ENCODE results near the gene RAB35.
A peak's percentile ranks its signal among the peaks of the same experiment; 100 is the strongest.

RAB35 gene

DNA sequence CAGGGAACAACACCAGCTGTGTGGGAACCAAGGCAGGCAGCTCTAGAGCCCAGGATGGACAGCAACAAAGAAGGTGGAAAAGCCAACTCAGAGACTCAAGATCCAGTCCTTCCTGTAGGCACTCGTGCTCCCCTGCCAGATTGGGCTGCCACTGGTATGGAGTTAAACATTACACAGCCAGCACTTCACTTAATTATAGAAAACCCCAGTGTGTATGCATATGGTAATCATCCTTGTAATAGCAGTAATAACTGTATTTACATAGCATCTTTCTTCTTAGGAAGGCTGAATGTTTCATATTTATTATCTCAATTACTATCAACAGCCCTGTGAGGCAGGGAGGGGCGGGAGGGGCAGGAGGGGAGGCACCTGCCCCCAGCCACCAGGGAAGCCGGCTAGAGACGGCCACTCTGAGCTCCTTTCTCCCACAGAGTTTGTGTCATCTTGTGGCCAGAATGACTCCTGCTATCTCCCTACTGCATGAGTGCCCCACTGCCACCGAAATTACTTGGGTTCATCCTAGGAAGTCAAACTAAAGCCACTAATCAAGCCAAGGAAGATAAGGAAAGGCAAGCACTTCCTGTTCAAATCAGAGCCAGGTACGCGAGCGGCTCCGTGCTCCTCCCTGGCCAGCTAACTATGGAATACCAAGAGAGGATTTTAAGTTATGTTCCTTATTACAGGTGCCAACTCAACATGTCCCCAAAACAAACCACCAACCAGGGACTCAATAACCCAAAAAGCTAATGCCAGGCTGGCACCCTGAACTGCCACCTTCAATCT is 15.7 kb upstream of the RAB35 start:
- DNase-seq = no peak

GRCh38 chr12:120131116-120131515 is 14.6 kb upstream of the RAB35 start:
- DNase-seq = no peak

GRCh38 chr12:120130011-120130410 is 13.5 kb upstream of the RAB35 start:
- no peak for DNase-seq

DNA sequence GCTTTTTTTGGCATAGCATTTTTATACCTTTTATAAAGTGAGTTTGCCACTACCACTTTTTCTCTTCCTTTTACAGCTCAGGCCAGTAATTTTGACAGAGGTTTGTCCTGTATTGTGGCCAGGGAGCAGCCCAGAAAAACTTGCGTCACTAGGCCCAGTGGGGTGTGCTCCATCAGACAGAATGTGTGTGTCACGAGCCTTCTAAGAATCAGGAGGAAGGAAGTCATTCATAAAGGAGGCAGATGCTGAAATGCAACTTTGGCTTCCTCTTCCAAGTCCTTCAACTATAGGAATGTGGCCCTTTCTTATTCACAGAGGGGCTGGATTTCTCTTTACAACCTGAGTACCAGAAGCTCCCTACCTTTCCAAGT is 10.1 kb upstream of the RAB35 start:
- peak; percentile 25 to 44 for DNase-seq

DNA sequence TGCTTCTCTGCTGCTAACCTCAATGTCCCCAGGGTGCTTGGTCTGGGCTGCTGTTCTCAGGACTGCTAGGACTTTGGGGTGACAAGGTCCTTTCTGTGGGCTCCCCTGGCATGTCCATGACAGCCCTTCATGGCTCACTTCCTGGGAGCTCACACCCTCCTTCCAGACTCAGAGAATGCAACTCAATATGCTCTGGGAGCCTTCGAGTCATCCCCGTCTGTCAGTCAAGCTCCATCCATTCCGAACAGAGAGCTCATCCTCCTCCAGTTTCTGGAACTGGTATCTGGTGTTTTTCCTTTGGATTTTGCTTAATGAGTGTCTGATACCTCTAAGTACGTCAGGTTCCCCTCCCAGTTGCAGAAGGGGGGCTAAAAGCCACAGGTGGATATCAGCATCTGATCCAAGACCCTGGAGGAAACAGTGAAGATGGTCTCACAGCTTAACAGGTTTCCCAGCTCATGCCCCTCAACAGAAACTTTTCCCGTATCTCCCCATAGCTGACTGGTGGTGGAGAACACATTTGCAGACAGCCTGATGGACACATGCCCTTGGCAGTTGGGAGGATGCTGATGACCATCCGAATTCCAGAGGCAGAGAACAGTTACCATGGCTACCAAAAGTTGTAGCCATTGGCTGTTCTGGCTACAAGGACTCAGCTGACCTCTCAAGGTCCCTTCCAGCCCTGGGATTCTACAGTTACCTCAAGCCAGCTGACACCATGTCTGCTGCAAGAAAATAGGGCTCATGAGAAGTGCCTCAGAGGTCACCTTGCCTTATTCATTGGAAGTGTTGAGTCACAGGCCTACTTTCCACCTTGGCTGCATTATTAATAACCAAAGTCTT is 9.5 kb upstream of the RAB35 start:
- no peak for DNase-seq

DNA sequence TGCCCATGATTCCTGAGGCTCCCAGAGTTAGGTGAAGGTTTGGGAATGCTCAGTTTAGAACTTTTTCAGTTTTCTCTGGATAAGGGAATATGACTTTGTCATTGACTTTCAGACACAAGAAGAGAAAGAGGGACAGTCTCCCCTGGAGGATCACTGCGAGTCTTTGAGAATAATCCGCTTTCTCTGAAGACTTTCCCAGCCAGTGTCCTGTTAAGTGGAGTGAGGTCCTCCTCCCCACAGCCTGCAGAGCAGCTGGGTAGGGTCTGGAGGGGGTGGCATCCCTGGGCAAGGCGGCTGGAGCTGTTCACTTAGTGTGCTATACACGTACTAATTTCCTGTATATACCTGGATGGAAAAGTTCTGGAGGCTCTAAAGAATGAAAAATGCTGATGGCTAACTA is 8.5 kb upstream of the RAB35 start:
- DNase-seq = no peak

GRCh38 chr12:120121766-120122293 is 5.3 kb upstream of the RAB35 start:
- DNase-seq = peak in 1 of 2 experiments; percentile 24

- DNase-seq = no peak
Observed at GRCh38 chr12:120121343-120121742, 4.8 kb upstream of the RAB35 start.

DNA sequence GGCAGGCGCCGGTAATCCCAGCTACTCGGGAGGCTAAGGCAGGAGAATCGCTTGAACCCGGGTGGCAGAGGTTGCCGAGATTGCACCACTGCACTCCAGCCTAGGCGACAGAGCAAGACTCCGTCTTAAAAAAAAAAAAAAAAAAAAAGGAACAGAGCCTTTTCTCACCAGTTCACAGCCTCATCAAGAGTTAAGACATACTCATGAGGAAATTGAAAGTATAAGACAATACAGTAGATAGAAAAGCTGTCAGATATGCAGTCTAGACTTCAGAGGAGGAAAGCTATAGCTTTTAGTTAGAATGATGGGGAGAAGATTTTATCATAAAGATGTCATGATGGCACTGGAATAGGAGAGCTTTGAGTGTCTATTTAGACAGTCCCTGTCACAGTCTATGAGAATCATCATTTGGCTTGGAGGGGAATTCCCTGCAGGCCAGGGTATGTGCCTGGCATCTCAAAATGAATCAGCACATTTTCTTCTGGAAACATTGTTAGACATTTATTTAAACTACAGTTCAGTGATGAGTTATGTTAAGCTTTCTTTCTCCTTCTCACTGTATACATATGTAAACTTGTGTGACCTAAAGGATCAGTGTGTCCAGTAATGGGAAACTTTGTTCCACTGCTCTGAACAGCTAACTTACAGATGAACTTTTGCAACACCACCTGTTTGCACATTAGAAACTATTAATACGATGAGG is 2.9 kb upstream of the RAB35 start:
- DNase-seq = peak; percentile 45 to 56

- no peak for DNase-seq
Observed at GRCh38 chr12:120118321-120119061, 1.9 kb upstream of the RAB35 start.

GRCh38 chr12:120117961-120118320 is 1.4 kb upstream of the RAB35 start:
- no peak for DNase-seq

DNA sequence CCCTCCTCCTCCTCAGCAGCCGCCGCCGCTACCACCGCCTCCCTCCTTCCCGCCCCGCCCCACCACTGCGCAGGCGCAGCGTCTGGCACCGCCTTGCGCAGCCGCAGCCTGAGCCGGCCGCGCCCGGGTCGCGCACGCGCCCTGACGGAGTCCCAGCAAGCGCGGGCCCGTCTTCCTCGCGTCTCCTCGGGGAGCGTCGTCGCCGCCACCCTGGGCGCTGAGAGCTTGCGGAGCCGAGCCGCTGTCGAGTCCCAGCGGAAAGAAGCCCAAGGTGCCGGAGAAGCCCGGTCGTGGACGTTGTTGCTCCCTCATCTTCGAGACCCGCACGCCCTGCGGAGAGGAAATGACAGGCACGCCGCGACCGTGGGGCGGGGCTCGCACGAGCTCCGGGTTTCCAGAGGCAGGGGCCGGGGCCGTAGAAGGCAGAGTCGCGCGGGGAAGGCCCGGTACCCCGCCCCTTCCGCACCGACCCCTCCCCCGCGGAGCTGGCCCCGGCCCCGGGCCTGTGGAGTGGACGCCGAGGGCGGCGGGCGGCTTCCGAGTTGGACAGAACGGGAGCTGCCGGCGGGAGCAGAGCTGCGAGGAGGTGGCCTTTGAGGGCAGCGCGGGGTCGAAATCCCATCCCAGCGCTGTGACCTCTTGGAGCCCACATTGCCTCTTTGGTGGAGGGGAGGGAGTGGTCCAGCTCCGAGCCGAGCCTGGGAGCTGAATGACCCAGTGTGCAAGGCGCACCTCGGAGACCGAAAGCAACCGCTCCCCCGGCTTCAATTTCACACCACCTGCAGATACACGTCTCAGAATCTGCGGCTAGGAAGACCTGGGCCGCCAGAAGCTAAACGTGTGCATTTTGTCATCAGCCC is 469 bp upstream of the RAB35 start:
- DNase-seq = peak; percentile 97 to 98

GRCh38 chr12:120115692-120116440 is 687 bp downstream of the RAB35 start:
- DNase-seq = peak; percentile 48 to 59

GRCh38 chr12:120115066-120115465 is 1.5 kb downstream of the RAB35 start:
- DNase-seq = no peak

- peak; percentile 46 to 54 for DNase-seq
Observed at GRCh38 chr12:120110550-120111501, 5.7 kb downstream of the RAB35 start.

GRCh38 chr12:120109570-120110267 is 6.8 kb downstream of the RAB35 start:
- DNase-seq = no peak

DNA sequence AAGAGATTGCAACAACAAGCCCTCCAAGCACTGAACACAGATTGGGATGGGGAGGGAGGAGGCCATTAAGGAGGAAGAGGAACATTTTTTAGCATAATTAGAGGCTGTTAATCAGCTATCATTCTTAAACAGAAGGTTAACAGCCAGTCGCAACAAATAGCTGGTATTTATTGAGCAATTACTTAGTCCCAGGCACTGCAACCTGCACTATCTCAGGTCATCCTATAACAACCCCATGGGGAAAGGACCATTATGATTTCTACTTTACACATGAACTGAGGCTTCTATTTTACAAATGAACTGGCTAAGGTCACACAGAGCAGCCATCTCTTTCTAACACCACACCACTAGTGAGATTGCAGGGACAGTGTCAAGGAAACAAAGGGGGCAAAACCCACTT is 10.4 kb downstream of the RAB35 start:
- DNase-seq = no peak

DNA sequence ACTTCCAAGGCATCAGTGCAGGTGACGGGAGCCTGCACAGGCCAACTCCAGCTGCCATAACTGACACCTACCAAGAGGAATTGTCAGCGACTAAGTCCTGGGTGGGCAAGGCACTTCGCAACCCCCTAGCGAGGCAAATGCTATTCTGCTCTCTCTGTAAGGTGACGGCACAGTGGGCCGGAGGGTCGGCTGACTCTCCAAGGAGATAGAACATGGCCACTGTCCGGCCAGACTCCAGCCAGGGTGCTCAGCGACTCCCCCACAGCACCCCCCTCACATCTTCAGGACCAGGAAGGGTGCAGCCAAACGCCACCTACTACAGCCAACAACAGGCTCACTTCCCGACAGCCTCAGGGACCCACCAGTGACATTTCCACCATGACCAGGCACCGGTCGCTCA is 13.2 kb downstream of the RAB35 start:
- DNase-seq = no peak

DNA sequence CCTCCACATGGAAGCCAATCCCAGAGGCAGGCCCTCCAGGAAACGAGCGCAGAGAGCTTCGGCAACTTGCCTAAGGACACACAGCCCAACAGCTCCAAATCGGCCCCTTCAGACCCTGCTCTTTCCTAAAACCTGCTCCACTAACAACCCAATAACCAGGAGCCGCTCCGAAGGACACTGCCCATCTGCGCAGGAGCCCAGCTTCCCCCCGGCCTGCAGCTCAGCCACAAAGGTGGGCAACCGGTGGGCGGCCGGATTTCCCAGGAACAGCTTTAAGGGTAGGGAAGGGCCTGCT is 13.6 kb downstream of the RAB35 start:
- DNase-seq = no peak

All from activated CD4-positive, alpha-beta T cell treated with anti-CD3 and anti-CD28 coated beads, Interleukin-2, amount 50 U/mL, for 48 hours (primary cell).